Mesenchymal stem cell (in vitro differentiated cells and primary cell): ENCODE measurements around the gene CEP85L.

Experiments used
- DNase-seq: peaks from one replicate; pipeline ENCODE4 v3.0.0-alpha.2; 2013
- H2AFZ ChIP-seq: one replicate; pipeline ENCODE4 v1.6.1; 2013; ENCODE audit warnings: low read depth, mild to moderate bottlenecking, control low read depth, inconsistent platforms, low read length, moderate library complexity
- H2AK5ac ChIP-seq: 2 replicates; pipeline ENCODE4 v1.6.1; 2013; ENCODE audit warnings: low read length, moderate library complexity, mild to moderate bottlenecking, inconsistent platforms; ENCODE audit not compliant: severe bottlenecking
- H2BK120ac ChIP-seq: one replicate; pipeline ENCODE4 v1.6.1; 2013; ENCODE audit warnings: low read depth, mild to moderate bottlenecking, inconsistent platforms, low read length, moderate library complexity
- H2BK12ac ChIP-seq, 2 experiments: one replicate each; pipeline ENCODE4 v1.6.1; 2013; ENCODE audit warnings: inconsistent platforms in 2 of 2, low read length in 2 of 2, mild to moderate bottlenecking in 2 of 2, moderate library complexity in 2 of 2, control low read depth in 1 of 2
- H2BK15ac ChIP-seq: one replicate; pipeline ENCODE4 v1.6.1; 2013; ENCODE audit warnings: mild to moderate bottlenecking, low read depth, inconsistent platforms; ENCODE audit not compliant: poor library complexity, severe bottlenecking
- H2BK5ac ChIP-seq: 2 replicates; pipeline ENCODE4 v1.6.1; 2013; ENCODE audit warnings: low read depth, mild to moderate bottlenecking, low read length, control low read depth, inconsistent platforms; ENCODE audit not compliant: poor library complexity, severe bottlenecking
- H3K14ac ChIP-seq, 2 experiments: one replicate each; pipeline ENCODE4 v1.6.1; 2013; ENCODE audit warnings: inconsistent platforms in 2 of 2, low read length in 2 of 2, control low read depth in 1 of 2, mild to moderate bottlenecking in 1 of 2, moderate library complexity in 1 of 2
- H3K18ac ChIP-seq, 2 experiments: one replicate each; pipeline ENCODE4 v1.6.1; 2013; ENCODE audit warnings: inconsistent platforms in 2 of 2, low read length in 2 of 2, control low read depth in 1 of 2, low read depth in 1 of 2, mild to moderate bottlenecking in 1 of 2
- H3K23ac ChIP-seq, 2 experiments: one replicate each; pipeline ENCODE4 v1.6.1; 2013; ENCODE audit warnings: inconsistent platforms in 2 of 2, low read length in 2 of 2, mild to moderate bottlenecking in 2 of 2, moderate library complexity in 2 of 2, control low read depth in 1 of 2
- H3K27ac ChIP-seq: 2 replicates; pipeline ENCODE4 v1.5.1; 2013; ENCODE audit warnings: mild to moderate bottlenecking, moderate library complexity, low read length, control low read depth, inconsistent platforms; ENCODE audit not compliant: poor library complexity, severe bottlenecking
- H3K27me3 ChIP-seq, 2 experiments: 2 replicates each; pipeline versions ENCODE4 v1.6.1 to v1.7.0; 2013; ENCODE audit warnings: low read length in 2 of 2, mild to moderate bottlenecking in 2 of 2, moderate library complexity in 2 of 2, control low read depth in 1 of 2, inconsistent platforms in 1 of 2; ENCODE audit not compliant: control insufficient read depth in 1 of 2, insufficient read depth in 1 of 2
- H3K36me3 ChIP-seq, 2 experiments: 2 replicates each; pipeline versions ENCODE4 v1.6.1 to v1.7.0; 2013; ENCODE audit warnings: low read length in 2 of 2, control low read depth in 1 of 2, inconsistent platforms in 1 of 2, low read depth in 1 of 2, mild to moderate bottlenecking in 1 of 2; ENCODE audit not compliant: insufficient read depth in 2 of 2, control insufficient read depth in 1 of 2
- H3K4ac ChIP-seq, 2 experiments: one replicate each; pipeline ENCODE4 v1.6.1; 2013; ENCODE audit warnings: inconsistent platforms in 2 of 2, low read length in 2 of 2, mild to moderate bottlenecking in 2 of 2, moderate library complexity in 2 of 2, control low read depth in 1 of 2, low read depth in 1 of 2
- H3K4me1 ChIP-seq: 2 replicates; pipeline ENCODE4 v1.6.1; 2013; ENCODE audit warnings: low read depth, low read length, control low read depth; ENCODE audit not compliant: control insufficient read depth, insufficient read depth
- H3K4me2 ChIP-seq: 2 replicates; pipeline ENCODE4 v1.6.1; 2013; ENCODE audit warnings: low read length, mild to moderate bottlenecking, inconsistent platforms; ENCODE audit not compliant: poor library complexity, severe bottlenecking
- H3K4me3 ChIP-seq, 2 experiments: 2 replicates each; pipeline versions ENCODE4 v1.5.1 to v1.7.0; 2013; ENCODE audit warnings: low read length in 2 of 2, mild to moderate bottlenecking in 2 of 2, control low read depth in 1 of 2, low read depth in 1 of 2; ENCODE audit not compliant: insufficient read depth in 1 of 2
- H3K79me1 ChIP-seq: replicated peaks from 2 replicates; pipeline ENCODE4 v1.6.1; 2013; ENCODE audit warnings: mild to moderate bottlenecking, control low read depth, low read length, inconsistent platforms; ENCODE audit not compliant: poor library complexity, severe bottlenecking
- H3K9ac ChIP-seq: 2 replicates; pipeline ENCODE4 v1.7.0; 2013; ENCODE audit warnings: mild to moderate bottlenecking, low read length, moderate library complexity
- H3K9me3 ChIP-seq: 2 replicates; pipeline ENCODE4 v1.7.0; 2013; ENCODE audit warnings: mild to moderate bottlenecking, low read length; ENCODE audit not compliant: control insufficient read depth
- H4K8ac ChIP-seq: one replicate; pipeline ENCODE4 v1.6.1; 2013; ENCODE audit warnings: inconsistent platforms, mild to moderate bottlenecking, low read length, moderate library complexity
- H4K91ac ChIP-seq: one replicate; pipeline ENCODE4 v1.6.1; 2013; ENCODE audit warnings: mild to moderate bottlenecking, low read length, inconsistent platforms
- WGBS: methylation state at CpG from one replicate; pipeline ENCODE4 v1.1.7; 2013; ENCODE audit warnings: mixed read lengths; 5-methylcytosine and 5-hydroxymethylcytosine counted together

CEP85L gene

DNA sequence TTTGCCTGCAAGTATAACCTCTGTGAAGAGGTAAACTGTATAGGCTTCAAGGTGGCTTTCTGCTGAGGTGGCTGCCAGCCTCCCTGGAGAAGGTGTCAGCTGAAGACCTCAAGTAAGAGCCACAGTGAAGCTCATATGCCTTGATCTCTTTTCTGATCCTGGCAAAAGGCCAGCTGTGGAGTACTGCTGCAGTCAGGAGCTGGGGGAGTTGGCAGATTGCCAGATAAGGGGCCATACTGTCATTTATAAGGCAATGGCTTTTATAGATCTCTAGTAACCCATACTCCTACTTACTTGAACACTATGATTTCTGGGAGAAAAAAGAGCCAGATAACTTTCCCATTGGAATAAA, 8.8 kb upstream of the CEP85L start:
- Histone ChIP-seq H2BK12ac (no peak overlapping the region), H3K14ac (peak overlapping the region in 1 of 2 experiments; percentile 59), H3K4me2 (no peak overlapping the region), H3K18ac (no peak overlapping the region), H2BK120ac (no peak overlapping the region), H3K4me3 (no peak overlapping the region), H3K9ac (no peak overlapping the region), H2BK5ac (no peak overlapping the region), H4K8ac (no peak overlapping the region), H3K36me3 (no peaks in the 10 kb centered on the region), H3K4ac (no peak overlapping the region), H2BK15ac (no peak overlapping the region), H4K91ac (no peak overlapping the region), H3K23ac (no peak overlapping the region), H2AK5ac (no peak overlapping the region), H3K27ac (no peak overlapping the region), H3K27me3 (no peaks in the 10 kb centered on the region), H3K4me1 (peaks cover 4% of the 10 kb centered on the region), H3K79me1 (peaks cover 3% of the 10 kb centered on the region), H2AFZ (no peak overlapping the region), H3K9me3 (no peaks in the 10 kb centered on the region)
- peak; percentile 32 for DNase-seq

DNA sequence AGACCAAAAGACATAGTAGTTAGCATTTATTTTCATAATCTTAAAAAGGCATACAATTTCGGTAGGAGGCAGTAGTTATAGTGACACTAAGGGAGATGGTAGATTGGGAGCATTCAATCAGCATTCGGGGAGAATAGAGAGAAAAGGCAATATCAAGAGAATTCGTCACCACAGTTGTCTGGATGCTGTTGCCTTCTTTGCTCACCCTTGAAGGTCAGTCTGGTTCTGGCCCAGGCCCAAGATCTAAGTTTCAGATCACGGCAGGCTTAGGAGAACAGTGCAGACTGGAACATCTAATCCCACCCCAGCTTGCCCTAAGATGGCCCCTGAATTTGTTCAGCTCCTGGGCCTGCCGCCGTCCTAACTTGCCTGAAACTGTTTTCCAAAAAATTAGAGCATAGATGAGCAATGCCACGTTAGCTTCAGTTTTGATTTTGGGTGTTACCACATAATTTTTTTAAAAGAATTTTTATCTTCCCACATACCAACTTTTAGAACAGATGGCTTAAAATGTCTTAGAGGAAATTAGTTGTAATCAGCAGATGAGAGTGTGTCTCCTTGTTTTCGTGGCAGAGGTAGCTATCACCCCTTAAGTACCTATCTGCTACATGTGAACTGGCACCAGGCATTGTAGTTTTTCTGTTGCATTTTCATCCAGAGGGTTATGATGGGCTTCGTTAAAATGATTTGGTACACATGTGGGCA, 8.3 kb upstream of the CEP85L start:
- Histone ChIP-seq H4K8ac (no peak overlapping the region), H3K4me2 (no peak overlapping the region), H3K27ac (no peak overlapping the region), H3K23ac (no peak overlapping the region), H3K36me3 (no peaks in the 10 kb centered on the region), H2BK5ac (no peak overlapping the region), H2BK12ac (no peak overlapping the region), H2AFZ (no peak overlapping the region), H3K27me3 (no peaks in the 10 kb centered on the region), H3K9ac (peak overlapping the region; percentile 34), H2BK15ac (no peak overlapping the region), H3K18ac (no peak overlapping the region), H3K9me3 (no peaks in the 10 kb centered on the region), H3K4ac (no peak overlapping the region), H3K4me3 (no peak overlapping the region), H2AK5ac (no peak overlapping the region), H2BK120ac (no peak overlapping the region), H4K91ac (no peak overlapping the region), H3K79me1 (no peaks in the 10 kb centered on the region), H3K4me1 (peaks cover 4% of the 10 kb centered on the region), H3K14ac (peak overlapping the region in 1 of 2 experiments; percentile 59)
- 90% methylated on average over 6 of the region's 9 CpGs for WGBS
- DNase-seq = no peak

DNA sequence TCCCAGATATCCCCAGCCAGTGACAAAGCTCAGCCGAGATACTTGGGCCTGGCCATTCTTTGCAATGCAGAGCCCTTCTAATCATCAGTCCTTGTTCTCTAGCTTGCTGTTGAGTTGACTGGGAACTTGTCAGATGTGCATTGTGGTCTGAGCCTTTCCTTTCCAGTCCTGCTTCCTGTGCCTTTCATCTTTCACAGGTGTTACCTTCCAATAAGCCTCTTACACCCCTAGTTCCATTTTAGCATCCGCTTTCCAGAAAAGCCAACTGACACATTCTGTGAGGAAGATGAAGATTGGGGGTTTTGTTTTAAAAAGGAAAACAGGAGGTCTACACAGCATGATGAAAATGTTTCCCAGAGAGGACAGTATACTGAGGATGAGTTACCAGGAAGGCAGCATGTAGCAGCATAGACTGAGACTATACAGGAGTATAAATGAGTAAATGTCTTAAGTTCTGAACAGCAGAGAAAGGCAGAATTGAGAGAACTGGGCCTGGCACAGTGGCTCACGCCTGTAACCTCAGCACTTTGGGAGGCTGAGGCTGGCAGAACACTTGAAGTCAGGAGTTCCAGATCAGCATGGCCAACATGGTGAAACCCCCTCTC, 5.6 kb upstream of the CEP85L start:
- no peak overlapping the region for H3K4me2 ChIP-seq
- peaks cover 1% of the 10 kb centered on the region for H3K4me1 ChIP-seq

DNA sequence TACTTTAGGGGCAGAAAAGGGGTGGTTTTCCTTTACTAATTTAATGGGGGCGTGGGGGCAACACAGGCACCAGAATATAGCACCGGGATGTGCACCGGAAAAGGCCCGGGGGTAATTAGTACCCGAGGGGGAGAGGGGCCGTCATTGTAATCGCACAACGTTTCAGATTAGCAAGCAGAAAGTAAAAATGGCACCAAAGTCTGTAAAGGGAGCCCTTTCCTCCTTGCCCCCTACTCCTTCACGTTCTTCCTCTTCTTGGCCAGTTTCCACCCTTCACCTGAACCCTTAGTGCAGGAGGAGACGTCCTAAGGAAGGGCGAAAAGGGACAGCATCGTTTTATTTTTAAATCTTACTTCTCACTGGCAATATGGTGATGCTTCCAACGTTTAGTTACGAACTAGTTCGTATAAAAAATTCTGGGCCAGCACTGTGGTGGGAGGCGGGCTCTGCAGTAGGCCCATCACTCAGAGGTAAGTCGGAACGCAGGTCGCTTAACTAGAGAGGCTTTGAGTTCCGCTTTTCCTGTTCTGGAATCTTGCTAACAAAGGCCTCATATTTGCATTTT, 742 bp upstream of the CEP85L start:
- Histone ChIP-seq H3K23ac (peak overlapping the region in 1 of 2 experiments; percentile 70), H3K36me3 (no peaks in the 10 kb centered on the region), H4K8ac (peak overlapping the region; percentile 80), H3K9me3 (no peaks in the 10 kb centered on the region), H3K27me3 (no peaks in the 10 kb centered on the region), H2AFZ (no peak overlapping the region), H3K79me1 (peaks cover 1% of the 10 kb centered on the region), H4K91ac (no peak overlapping the region), H3K27ac (no peak overlapping the region), H3K4ac (no peak overlapping the region), H3K18ac (peak overlapping the region in 1 of 2 experiments; percentile 43), H3K4me3 (peak overlapping the region in 1 of 2 experiments; percentile 91), H2BK12ac (peak overlapping the region in 1 of 2 experiments; percentile 18), H3K9ac (peak overlapping the region; percentile 93), H3K4me2 (peak overlapping the region; percentile 29), H2BK120ac (no peak overlapping the region), H3K4me1 (peaks cover 2% of the 10 kb centered on the region), H2BK5ac (no peak overlapping the region), H3K14ac (no peak overlapping the region), H2AK5ac (peak overlapping the region; percentile 68), H2BK15ac (no peak overlapping the region)
- no peak for DNase-seq
- 67% methylated on average over 18 of the region's 20 CpGs for WGBS

More for the DNA sequence above, 5.6 kb upstream of the CEP85L start:
- H2BK120ac ChIP-seq = no peak overlapping the region
- H2BK12ac ChIP-seq = no peak overlapping the region
- no peak overlapping the region for H2AK5ac ChIP-seq
- H3K27ac ChIP-seq = no peak overlapping the region
- H2AFZ ChIP-seq = no peak overlapping the region
- no peaks in the 10 kb centered on the region for H3K9me3 ChIP-seq
- no peak overlapping the region for H3K4me3 ChIP-seq
- H4K91ac ChIP-seq = no peak overlapping the region
- H3K4ac ChIP-seq = no peak overlapping the region
- no peak overlapping the region for H4K8ac ChIP-seq
- 100% methylated on average over 3 of the region's 3 CpGs for WGBS
- no peak for DNase-seq
- no peak overlapping the region for H2BK15ac ChIP-seq
- H3K79me1 ChIP-seq = peaks cover 1% of the 10 kb centered on the region
- no peak overlapping the region for H2BK5ac ChIP-seq
- no peak overlapping the region for H3K23ac ChIP-seq
- no peak overlapping the region for H3K14ac ChIP-seq
- H3K36me3 ChIP-seq = no peaks in the 10 kb centered on the region
- no peaks in the 10 kb centered on the region for H3K27me3 ChIP-seq
- H3K9ac ChIP-seq = no peak overlapping the region
- H3K18ac ChIP-seq = no peak overlapping the region
